ENCODE measurements around the gene ZNRF3. TPM values are rescaled to one million over a fixed set of nuclear protein-coding genes. Genes with fewer than 3 reads are reported as not detected.
"Not testable (repeated sequence)": the region's sequence is repeated elsewhere in the genome, so short reads cannot be mapped to it uniquely, and the experiment has no call there.

ZNRF3 gene
- 1 to 10 TPM; 1.6 to 2.8 TPM for polyA plus RNA-seq

DNA sequence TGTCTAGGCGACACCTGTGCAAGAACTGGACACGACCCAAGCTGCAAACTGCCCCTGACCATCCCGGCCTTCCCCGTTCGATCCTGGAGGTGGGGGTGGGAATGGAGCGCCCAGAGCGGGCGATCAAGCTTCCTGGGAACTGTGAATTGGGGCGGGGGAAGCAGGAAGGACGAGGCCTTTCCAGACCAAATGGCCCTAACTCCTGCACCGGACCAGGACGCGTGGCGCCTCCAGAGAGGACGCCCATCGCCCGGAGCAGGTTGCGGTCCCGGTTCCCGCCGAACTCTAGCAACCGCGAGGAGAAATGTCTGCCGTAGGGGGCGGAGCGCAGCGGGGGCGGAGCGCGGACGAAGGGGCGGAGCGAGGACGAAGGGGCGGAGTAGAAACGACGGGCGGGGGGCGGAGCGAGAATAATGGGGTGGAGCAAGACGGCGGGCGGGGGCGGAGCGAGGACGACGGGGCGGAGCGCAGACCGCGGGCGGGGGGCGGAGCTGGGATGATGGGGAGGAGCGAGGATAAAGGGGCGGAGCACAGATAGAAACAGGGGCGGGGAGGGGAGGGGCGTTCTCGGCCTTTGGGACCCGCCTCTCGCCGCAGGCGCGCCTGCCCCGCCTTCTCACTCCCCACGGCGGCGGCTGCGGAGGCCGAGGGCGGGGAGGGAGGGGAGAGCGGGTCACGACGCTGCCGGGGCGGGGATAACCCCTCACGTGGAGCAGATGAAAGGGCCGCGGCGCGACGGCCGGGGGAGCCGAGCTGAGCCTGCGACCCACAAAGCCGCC lies at the start of gene ZNRF3:
TSS of gene ZNRF3 (plus strand) at position 695 of the 779 bp plus-strand sequence. CDS start 195 bp downstream, outside the sequence.
- WGBS, 2 donors, result 1 to 3% methylated on average over 55 to 85 of the region's 85 CpGs

DNA sequence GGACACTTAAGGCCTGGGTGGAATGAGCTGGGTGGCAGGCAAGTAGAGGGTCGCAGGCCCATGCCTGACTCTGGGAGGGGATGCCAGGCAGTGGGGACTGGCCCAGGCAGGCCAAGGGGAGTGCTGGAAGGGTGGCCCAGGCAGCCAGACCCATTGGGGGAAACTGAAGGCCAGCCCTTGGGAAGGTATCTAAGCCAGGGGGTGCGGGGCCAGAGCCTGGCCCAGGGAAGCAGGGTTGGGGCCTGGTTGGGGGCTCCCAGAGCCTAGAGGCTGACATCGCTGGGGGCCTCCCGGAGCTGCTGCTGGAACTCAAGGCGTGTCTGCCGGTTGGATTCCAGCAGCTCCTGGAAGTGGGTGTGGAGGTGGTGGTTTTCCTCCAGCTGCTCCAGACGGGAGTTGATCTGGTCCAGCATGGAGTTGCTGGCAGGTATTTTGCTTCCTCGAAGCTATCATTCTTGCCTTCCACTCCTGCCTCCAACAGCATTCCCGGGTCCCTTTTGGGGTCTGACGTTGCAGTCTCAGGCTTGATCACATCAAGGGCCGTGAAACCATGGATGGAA lies 47.7 kb upstream of the ZNRF3 start:
- WGBS, 2 donors, result 81 to 92% methylated on average over 11 of the region's 11 CpGs
- H3K27me3 ChIP-seq (ENCODE audit: control insufficient read depth in 1 of 2, insufficient read depth in 2 of 2, low read length in 2 of 2), result no peaks in the 10 kb centered on the region
- no peaks in the 10 kb centered on the region for H3K4me1 ChIP-seq (ENCODE audit: control insufficient read depth in 2 of 2, insufficient read depth in 2 of 2, low read length in 1 of 2)
- H3K36me3 ChIP-seq (ENCODE audit: control insufficient read depth in 2 of 2, insufficient read depth in 2 of 2, low read length in 1 of 2), result no peaks in the 10 kb centered on the region
- H3K9me3 ChIP-seq (ENCODE audit: control insufficient read depth in 2 of 2, insufficient read depth in 1 of 2, low read depth in 1 of 2, low read length in 1 of 2), result no peaks in the 10 kb centered on the region
- H3K27ac ChIP-seq (ENCODE audit: low read depth in 2 of 2, low read length in 1 of 2), result no peak overlapping the region
- no peak overlapping the region for H3K4me3 ChIP-seq (ENCODE audit: low read depth in 1 of 2, low read length in 2 of 2)

More for the DNA sequence above, at the start of gene ZNRF3:
- Histone ChIP-seq H3K27ac (ENCODE audit: low read depth in 2 of 2, low read length in 1 of 2) (peak within 1 kb of the TSS; percentile 82 to 91), H3K27me3 (ENCODE audit: control insufficient read depth in 1 of 2, insufficient read depth in 2 of 2, low read length in 2 of 2) (no peaks in the 10 kb centered on the region), H3K9me3 (ENCODE audit: control insufficient read depth in 2 of 2, insufficient read depth in 1 of 2, low read depth in 1 of 2, low read length in 1 of 2) (no peaks in the 10 kb centered on the region), H3K36me3 (ENCODE audit: control insufficient read depth in 2 of 2, insufficient read depth in 2 of 2, low read length in 1 of 2) (no peaks in the 10 kb centered on the region), H3K4me3 (ENCODE audit: low read depth in 1 of 2, low read length in 2 of 2) (peak within 1 kb of the TSS; percentile 71 to 78), H3K4me1 (ENCODE audit: control insufficient read depth in 2 of 2, insufficient read depth in 2 of 2, low read length in 1 of 2) (peaks cover 2 to 6% of the 10 kb centered on the region in 2 donors)

DNA sequence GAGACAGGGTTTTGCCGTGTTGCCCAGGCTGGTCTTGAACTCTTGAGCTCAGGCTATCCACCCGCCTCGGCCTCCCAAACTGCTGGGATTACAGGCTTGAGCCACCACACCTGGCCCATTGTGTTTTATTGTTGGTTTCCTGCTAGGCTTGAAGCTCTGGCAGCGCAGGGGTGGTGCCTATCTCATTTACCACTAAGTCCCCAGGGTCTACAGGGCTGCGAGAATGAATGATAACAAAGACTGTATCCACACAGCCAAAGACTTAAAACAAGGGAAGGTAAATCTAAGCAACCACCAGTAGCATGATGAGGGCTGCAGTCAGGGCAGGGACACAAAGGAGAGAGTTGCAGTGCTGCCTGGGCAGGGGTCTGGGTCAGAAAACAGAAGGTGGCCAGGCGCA lies 45.7 kb upstream of the ZNRF3 start:
- Histone ChIP-seq H3K9me3 (ENCODE audit: control insufficient read depth in 2 of 2, insufficient read depth in 1 of 2, low read depth in 1 of 2, low read length in 1 of 2) (no peaks in the 10 kb centered on the region), H3K4me1 (ENCODE audit: control insufficient read depth in 2 of 2, insufficient read depth in 2 of 2, low read length in 1 of 2) (no peaks in the 10 kb centered on the region), H3K27ac (ENCODE audit: low read depth in 2 of 2, low read length in 1 of 2) (no peak overlapping the region), H3K36me3 (ENCODE audit: control insufficient read depth in 2 of 2, insufficient read depth in 2 of 2, low read length in 1 of 2) (no peaks in the 10 kb centered on the region), H3K27me3 (ENCODE audit: control insufficient read depth in 1 of 2, insufficient read depth in 2 of 2, low read length in 2 of 2) (no peaks in the 10 kb centered on the region), H3K4me3 (ENCODE audit: low read depth in 1 of 2, low read length in 2 of 2) (no peak overlapping the region)
- 90 to 93% methylated on average over 6 of the region's 6 CpGs for WGBS, 2 donors

DNA sequence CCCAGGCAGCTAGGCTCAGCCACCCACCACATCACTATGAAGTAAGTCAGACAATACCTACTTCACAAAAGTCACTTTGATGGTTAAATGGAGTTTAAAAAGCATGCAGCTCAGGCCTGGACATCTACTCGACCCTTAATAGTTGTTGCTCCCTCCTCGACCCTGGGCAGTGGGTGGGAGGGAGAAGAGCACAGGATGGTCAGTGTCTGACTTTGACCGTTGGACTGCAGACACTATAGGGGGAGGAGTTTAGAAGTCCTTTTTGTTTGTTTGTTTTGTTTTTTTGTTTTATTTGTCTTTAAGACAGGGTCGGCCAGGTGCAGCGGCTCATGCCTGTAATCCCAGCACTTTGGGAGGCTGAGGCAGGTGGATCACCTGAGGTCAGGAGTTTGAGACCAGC lies 44.4 kb upstream of the ZNRF3 start:
- H3K9me3 ChIP-seq (ENCODE audit: control insufficient read depth in 2 of 2, insufficient read depth in 1 of 2, low read depth in 1 of 2, low read length in 1 of 2), result no peaks in the 10 kb centered on the region
- no peaks in the 10 kb centered on the region for H3K27me3 ChIP-seq (ENCODE audit: control insufficient read depth in 1 of 2, insufficient read depth in 2 of 2, low read length in 2 of 2)
- H3K36me3 ChIP-seq (ENCODE audit: control insufficient read depth in 2 of 2, insufficient read depth in 2 of 2, low read length in 1 of 2), result no peaks in the 10 kb centered on the region
- H3K4me3 ChIP-seq (ENCODE audit: low read depth in 1 of 2, low read length in 2 of 2), result no peak overlapping the region
- no peaks in the 10 kb centered on the region for H3K4me1 ChIP-seq (ENCODE audit: control insufficient read depth in 2 of 2, insufficient read depth in 2 of 2, low read length in 1 of 2)
- WGBS, 2 donors, result 81 to 82% methylated on average over 5 of the region's 5 CpGs
- H3K27ac ChIP-seq (ENCODE audit: low read depth in 2 of 2, low read length in 1 of 2), result no peak overlapping the region

DNA sequence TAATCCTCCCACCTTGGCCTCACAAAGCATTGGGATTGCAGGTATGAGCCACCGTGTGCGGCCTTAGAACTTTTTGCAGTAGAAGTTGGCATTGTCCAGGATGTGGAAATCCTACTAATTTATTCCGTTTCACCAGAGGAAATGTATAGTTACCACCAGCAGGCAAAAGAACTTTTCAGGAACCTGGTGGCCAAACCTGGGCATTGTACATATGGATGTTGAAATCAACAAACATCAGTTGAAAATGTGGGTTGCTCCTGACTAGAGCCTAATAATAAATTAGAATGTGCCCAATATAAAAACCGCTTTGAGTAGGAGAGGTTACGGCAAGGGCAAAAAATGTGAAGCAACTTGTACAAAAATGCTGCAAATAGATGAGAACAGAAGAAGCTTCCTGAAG lies 42.3 kb upstream of the ZNRF3 start:
- WGBS, 2 donors, result 87 to 89% methylated on average over 5 of the region's 5 CpGs
- H3K36me3 ChIP-seq (ENCODE audit: control insufficient read depth in 2 of 2, insufficient read depth in 2 of 2, low read length in 1 of 2), result no peaks in the 10 kb centered on the region
- H3K27ac ChIP-seq (ENCODE audit: low read depth in 2 of 2, low read length in 1 of 2), result no peak overlapping the region
- H3K27me3 ChIP-seq (ENCODE audit: control insufficient read depth in 1 of 2, insufficient read depth in 2 of 2, low read length in 2 of 2), result no peaks in the 10 kb centered on the region
- no peak overlapping the region for H3K4me3 ChIP-seq (ENCODE audit: low read depth in 1 of 2, low read length in 2 of 2)
- no peaks in the 10 kb centered on the region for H3K9me3 ChIP-seq (ENCODE audit: control insufficient read depth in 2 of 2, insufficient read depth in 1 of 2, low read depth in 1 of 2, low read length in 1 of 2)
- no peaks in the 10 kb centered on the region for H3K4me1 ChIP-seq (ENCODE audit: control insufficient read depth in 2 of 2, insufficient read depth in 2 of 2, low read length in 1 of 2)

DNA sequence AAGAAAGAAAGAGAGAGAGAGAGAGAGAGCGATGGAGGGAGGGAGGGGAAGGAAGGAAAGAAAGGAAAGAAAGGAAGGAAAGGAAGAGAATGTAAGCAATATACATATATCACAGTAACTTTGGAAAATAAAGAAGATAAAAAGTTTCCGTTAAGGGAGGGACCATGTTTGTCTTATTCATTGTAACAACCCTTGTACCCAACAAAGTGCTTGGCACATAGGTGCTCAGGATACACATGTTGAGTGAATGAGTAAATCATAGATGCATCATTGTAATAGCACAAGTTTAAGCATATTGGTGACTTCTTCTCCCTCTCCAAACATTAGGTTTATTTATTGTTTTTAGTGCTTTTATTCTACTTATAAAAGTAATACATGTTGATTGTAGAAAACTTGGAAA lies 39.7 kb upstream of the ZNRF3 start:
- Histone ChIP-seq H3K27me3 (ENCODE audit: control insufficient read depth in 1 of 2, insufficient read depth in 2 of 2, low read length in 2 of 2) (no peaks in the 10 kb centered on the region), H3K27ac (ENCODE audit: low read depth in 2 of 2, low read length in 1 of 2) (no peak overlapping the region), H3K36me3 (ENCODE audit: control insufficient read depth in 2 of 2, insufficient read depth in 2 of 2, low read length in 1 of 2) (no peaks in the 10 kb centered on the region), H3K4me3 (ENCODE audit: low read depth in 1 of 2, low read length in 2 of 2) (no peak overlapping the region), H3K4me1 (ENCODE audit: control insufficient read depth in 2 of 2, insufficient read depth in 2 of 2, low read length in 1 of 2) (no peaks in the 10 kb centered on the region), H3K9me3 (ENCODE audit: control insufficient read depth in 2 of 2, insufficient read depth in 1 of 2, low read depth in 1 of 2, low read length in 1 of 2) (peaks cover 2 to 8% of the 10 kb centered on the region in 2 donors)
- WGBS, 2 donors, result 86 to 93% methylated on average over 2 of the region's 2 CpGs

DNA sequence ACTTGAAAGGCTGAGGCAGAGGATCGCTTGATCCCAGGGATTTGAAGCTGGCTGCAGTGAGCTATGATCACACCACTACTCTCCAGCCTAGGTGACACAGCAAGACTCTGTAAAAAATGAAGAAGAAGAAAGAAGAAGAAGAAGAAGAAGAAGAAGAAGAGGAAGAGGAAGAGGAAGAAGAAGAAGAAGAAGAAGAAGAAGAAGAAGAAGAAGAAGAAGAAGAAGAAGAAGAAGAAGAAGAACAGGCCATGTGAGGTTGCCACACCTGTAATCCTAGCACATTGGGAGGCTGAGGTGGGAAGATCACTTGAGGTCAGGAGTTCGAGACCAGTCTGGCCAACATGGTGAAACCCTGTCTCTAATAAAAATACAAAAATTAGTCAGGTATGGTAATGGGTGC lies 39.1 kb upstream of the ZNRF3 start:
- not testable (repeated sequence) for H3K36me3 ChIP-seq (ENCODE audit: control insufficient read depth in 2 of 2, insufficient read depth in 2 of 2, low read length in 1 of 2); H3K9me3 ChIP-seq (ENCODE audit: control insufficient read depth in 2 of 2, insufficient read depth in 1 of 2, low read depth in 1 of 2, low read length in 1 of 2); H3K27ac ChIP-seq (ENCODE audit: low read depth in 2 of 2, low read length in 1 of 2); H3K4me1 ChIP-seq (ENCODE audit: control insufficient read depth in 2 of 2, insufficient read depth in 2 of 2, low read length in 1 of 2); H3K27me3 ChIP-seq (ENCODE audit: control insufficient read depth in 1 of 2, insufficient read depth in 2 of 2, low read length in 2 of 2); H3K4me3 ChIP-seq (ENCODE audit: low read depth in 1 of 2, low read length in 2 of 2)
- 80 to 89% methylated on average over 2 of the region's 2 CpGs for WGBS, 2 donors

DNA sequence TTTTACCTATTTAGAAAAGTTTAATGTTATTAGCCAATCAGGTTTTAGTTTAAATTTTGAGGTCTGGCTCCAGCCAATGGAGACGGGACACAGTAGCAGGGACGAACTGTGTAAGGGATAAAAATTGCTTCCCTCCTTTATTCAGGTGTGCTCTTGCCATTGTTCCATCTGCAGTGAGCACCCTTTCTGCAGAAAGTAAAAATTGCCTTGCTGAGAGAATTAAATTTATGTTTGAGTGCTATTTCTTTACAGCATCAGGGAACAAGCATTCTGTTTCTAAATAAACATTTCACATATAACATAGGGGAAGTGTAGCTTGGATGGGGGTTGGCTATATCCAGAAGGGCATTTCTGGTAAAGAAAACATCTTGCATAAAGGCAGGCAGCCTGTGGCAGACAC lies 36.4 kb upstream of the ZNRF3 start:
- Histone ChIP-seq H3K27ac (ENCODE audit: low read depth in 2 of 2, low read length in 1 of 2) (no peak overlapping the region), H3K4me1 (ENCODE audit: control insufficient read depth in 2 of 2, insufficient read depth in 2 of 2, low read length in 1 of 2) (no peaks in the 10 kb centered on the region), H3K36me3 (ENCODE audit: control insufficient read depth in 2 of 2, insufficient read depth in 2 of 2, low read length in 1 of 2) (no peaks in the 10 kb centered on the region), H3K27me3 (ENCODE audit: control insufficient read depth in 1 of 2, insufficient read depth in 2 of 2, low read length in 2 of 2) (no peaks in the 10 kb centered on the region), H3K4me3 (ENCODE audit: low read depth in 1 of 2, low read length in 2 of 2) (no peak overlapping the region), H3K9me3 (ENCODE audit: control insufficient read depth in 2 of 2, insufficient read depth in 1 of 2, low read depth in 1 of 2, low read length in 1 of 2) (peaks cover 2 to 8% of the 10 kb centered on the region in 2 donors)
- WGBS, 2 donors, result 93 to 96% methylated on average over 2 of the region's 2 CpGs

DNA sequence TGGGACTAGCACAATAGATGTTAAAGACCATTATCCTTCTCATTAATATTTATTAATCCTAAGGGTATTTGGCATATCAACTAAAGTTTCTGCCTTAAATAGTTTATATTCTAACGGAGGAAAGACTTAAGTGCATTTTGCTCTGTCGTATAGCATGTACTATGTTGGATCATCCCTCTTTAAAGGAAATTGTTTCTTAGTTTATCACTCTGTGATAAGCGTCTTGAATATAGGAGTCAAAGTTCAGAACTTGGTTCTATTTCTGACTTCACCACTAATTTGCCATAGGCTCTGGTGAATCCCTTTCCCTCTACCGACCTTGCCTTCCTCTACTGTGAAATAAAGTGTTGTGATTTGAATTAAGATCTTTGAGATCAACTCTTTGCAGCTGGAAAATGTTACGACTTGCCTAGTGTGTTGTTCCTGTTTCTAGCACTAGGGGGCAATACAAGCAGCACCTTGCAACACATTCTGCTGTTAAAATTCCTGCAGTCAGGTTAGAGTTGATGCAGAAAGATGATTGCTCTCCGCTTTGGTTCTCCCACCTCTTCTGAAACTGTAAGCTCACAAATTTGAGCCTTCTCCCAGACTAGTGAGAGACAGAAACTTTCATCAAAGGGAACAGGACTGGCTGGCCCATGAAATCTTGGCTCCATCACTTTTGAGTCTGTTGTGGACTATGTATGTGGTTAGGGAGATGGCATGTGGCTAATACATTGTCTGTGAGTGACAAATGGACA lies 27.8 kb upstream of the ZNRF3 start:
- 14 to 19% methylated on average over 6 of the region's 6 CpGs for WGBS, 2 donors

More for the DNA sequence above, 27.8 kb upstream of the ZNRF3 start:
- H3K4me3 ChIP-seq (ENCODE audit: low read depth in 1 of 2, low read length in 2 of 2), result no peak overlapping the region
- H3K4me1 ChIP-seq (ENCODE audit: control insufficient read depth in 2 of 2, insufficient read depth in 2 of 2, low read length in 1 of 2), result no peaks in the 10 kb centered on the region
- H3K27me3 ChIP-seq (ENCODE audit: control insufficient read depth in 1 of 2, insufficient read depth in 2 of 2, low read length in 2 of 2), result no peaks in the 10 kb centered on the region
- H3K27ac ChIP-seq (ENCODE audit: low read depth in 2 of 2, low read length in 1 of 2), result no peak overlapping the region
- no peaks in the 10 kb centered on the region for H3K36me3 ChIP-seq (ENCODE audit: control insufficient read depth in 2 of 2, insufficient read depth in 2 of 2, low read length in 1 of 2)
- H3K9me3 ChIP-seq (ENCODE audit: control insufficient read depth in 2 of 2, insufficient read depth in 1 of 2, low read depth in 1 of 2, low read length in 1 of 2), result no peaks in the 10 kb centered on the region

Data from esophagus (tissue), 2 donors.